Measurements from ENCODE around the gene GALNT15.

GALNT15 gene

DNA sequence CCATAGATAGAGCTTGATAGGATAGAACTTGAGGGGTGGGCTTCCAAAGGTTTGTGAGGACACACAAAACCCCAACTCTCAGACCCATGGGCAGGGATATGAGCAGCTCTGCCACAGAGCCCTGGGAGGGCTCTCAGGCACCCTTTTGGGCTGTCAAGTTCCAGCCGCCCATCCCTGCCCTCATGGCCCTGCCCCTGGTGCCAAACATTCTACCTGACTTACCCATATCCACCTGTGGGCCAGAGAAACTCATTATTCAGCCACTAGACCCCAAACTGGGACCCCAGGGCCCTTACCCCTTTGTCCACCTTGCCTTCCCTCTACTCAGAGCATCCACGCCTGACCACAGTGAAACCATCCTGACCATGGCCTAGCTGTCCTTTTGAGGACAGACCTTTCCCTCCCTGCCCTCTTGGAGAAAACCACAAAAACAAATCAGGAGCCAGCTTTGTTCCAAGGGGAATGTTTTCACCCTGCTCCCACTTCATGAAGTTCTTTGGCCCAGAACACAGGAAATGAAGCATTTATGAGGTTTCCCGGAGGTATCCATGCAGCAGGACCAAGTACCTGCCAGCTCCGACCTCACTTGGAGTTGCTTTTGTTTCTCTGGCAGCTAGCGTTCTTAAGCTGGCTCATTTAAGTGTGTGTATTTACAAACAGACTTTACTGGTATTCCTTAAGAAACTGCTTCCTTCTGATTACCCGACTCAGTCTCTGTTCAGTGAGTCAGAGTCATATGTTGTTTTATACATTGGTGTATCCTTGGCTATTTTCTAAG lies 34.2 kb upstream of the GALNT15 start:
- no peaks in the 10 kb centered on the region for H3K36me3 ChIP-seq (ENCODE audit: control insufficient read depth in 2 of 2, insufficient read depth in 2 of 2, low read length in 2 of 2)
- H3K27me3 ChIP-seq (ENCODE audit: control insufficient read depth in 1 of 2, insufficient read depth in 2 of 2, low read length in 2 of 2), result no peaks in the 10 kb centered on the region
- peaks cover 5% of the 10 kb centered on the region for H3K4me1 ChIP-seq (ENCODE audit: control insufficient read depth, insufficient read depth, low read length)
- H3K4me3 ChIP-seq (ENCODE audit: low read length in 2 of 2), result no peak overlapping the region
- peaks cover 5 to 9% of the 10 kb centered on the region in 2 donors for H3K9me3 ChIP-seq (ENCODE audit: control insufficient read depth in 2 of 2, low read length in 2 of 2)
- H3K9ac ChIP-seq (ENCODE audit: low read length in 2 of 2), result no peak overlapping the region
- peak overlapping the region; percentile 18 for H3K27ac ChIP-seq (ENCODE audit: low read length)

DNA sequence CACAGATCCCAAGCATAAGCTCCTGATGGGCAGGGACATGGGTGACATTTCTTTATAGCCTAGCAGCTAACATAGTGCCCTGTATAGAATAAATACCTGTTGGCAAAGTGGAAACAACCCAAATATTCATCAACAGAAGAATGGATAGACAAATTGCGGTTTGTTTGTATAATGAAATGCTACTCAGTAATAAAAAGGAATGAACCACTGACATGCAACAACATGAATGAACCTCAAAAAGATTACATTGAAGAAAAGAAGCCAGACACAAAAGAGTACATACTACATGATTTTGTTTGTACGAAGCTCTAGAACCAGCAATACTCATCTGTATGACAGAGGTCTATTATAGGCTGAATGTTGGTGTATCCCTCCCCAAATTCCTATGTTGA lies 33.6 kb upstream of the GALNT15 start:
- H3K27ac ChIP-seq (ENCODE audit: low read length), result no peak overlapping the region
- H3K4me1 ChIP-seq (ENCODE audit: control insufficient read depth, insufficient read depth, low read length), result peaks cover 5% of the 10 kb centered on the region
- H3K9ac ChIP-seq (ENCODE audit: low read length in 2 of 2), result no peak overlapping the region

DNA sequence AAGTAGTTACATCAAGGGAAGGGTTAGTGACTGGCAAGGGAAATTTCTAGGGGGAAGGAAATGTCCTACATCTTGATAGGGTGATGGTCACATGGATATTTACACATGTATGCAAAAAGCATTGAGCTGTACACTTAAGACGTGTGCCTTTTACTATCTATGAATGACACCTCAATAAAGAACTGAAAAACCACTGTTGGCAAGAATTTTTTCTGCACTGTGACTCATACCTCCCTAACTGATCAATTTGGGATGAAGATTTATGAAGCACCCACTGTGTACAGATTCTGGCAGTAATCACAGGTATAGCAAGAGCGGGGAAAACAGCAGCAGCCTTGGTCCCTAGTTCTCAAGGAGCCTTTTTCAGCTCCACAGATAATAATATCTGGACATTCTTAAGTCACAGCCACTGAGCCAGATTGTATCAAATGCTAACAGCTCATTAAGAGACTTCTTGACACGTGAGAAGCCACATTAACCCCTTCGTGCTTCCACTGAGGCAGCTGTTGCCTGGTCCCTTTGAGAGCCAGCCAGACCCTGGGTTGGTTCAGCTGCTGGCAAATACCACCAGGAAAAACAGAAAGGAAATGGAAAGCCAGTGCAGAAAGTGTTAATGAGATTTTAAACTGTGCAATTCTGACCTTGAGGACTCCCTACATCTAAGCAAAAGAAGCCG lies 32.0 kb upstream of the GALNT15 start:
- Histone ChIP-seq H3K27ac (ENCODE audit: low read length) (no peak overlapping the region), H3K4me1 (ENCODE audit: control insufficient read depth, insufficient read depth, low read length) (peaks cover 5% of the 10 kb centered on the region), H3K36me3 (ENCODE audit: control insufficient read depth in 2 of 2, insufficient read depth in 2 of 2, low read length in 2 of 2) (no peaks in the 10 kb centered on the region), H3K4me3 (ENCODE audit: low read length in 2 of 2) (no peak overlapping the region), H3K9ac (ENCODE audit: low read length in 2 of 2) (no peak overlapping the region), H3K27me3 (ENCODE audit: control insufficient read depth in 1 of 2, insufficient read depth in 2 of 2, low read length in 2 of 2) (no peaks in the 10 kb centered on the region), H3K9me3 (ENCODE audit: control insufficient read depth in 2 of 2, low read length in 2 of 2) (peaks cover under 1 to 4% of the 10 kb centered on the region in 2 donors)

More for the DNA sequence above, 33.6 kb upstream of the GALNT15 start:
- Histone ChIP-seq H3K36me3 (ENCODE audit: control insufficient read depth in 2 of 2, insufficient read depth in 2 of 2, low read length in 2 of 2) (no peaks in the 10 kb centered on the region), H3K9me3 (ENCODE audit: control insufficient read depth in 2 of 2, low read length in 2 of 2) (peaks cover 5 to 9% of the 10 kb centered on the region in 2 donors), H3K4me3 (ENCODE audit: low read length in 2 of 2) (no peak overlapping the region), H3K27me3 (ENCODE audit: control insufficient read depth in 1 of 2, insufficient read depth in 2 of 2, low read length in 2 of 2) (no peaks in the 10 kb centered on the region)

DNA sequence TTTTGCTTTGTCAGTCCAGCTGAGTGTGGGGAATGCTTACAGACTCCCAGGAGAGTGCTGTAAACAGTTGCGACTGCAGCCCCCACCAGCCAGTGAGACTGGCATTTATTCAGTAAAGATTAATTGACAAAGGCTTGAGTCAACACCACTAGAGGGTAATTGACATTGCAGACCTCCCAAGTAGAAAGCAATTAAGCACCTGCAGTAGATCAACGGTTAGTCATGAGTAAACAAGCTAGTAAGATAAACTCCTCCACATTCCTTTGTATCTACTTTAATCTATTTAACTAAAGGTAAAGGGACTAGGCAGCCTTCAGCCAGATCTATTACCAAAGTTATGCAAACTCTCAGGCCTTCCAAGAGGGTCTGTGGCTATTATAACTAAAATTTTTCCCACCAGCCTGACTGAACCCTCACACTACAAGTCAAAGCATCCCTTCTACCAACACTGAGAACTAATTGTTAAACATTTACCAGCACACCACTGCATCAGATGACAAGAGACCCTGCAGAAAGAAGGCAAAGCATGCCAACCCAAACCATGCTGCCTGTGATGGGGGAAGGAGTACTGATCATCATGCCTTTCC lies 30.5 kb upstream of the GALNT15 start:
- Histone ChIP-seq H3K27ac (ENCODE audit: low read length) (no peak overlapping the region), H3K9me3 (ENCODE audit: control insufficient read depth in 2 of 2, low read length in 2 of 2) (peaks cover 0 to 3% of the 10 kb centered on the region in 2 donors), H3K27me3 (ENCODE audit: control insufficient read depth in 1 of 2, insufficient read depth in 2 of 2, low read length in 2 of 2) (no peaks in the 10 kb centered on the region), H3K4me3 (ENCODE audit: low read length in 2 of 2) (no peak overlapping the region), H3K4me1 (ENCODE audit: control insufficient read depth, insufficient read depth, low read length) (peaks cover 13% of the 10 kb centered on the region), H3K9ac (ENCODE audit: low read length in 2 of 2) (no peak overlapping the region), H3K36me3 (ENCODE audit: control insufficient read depth in 2 of 2, insufficient read depth in 2 of 2, low read length in 2 of 2) (no peaks in the 10 kb centered on the region)

DNA sequence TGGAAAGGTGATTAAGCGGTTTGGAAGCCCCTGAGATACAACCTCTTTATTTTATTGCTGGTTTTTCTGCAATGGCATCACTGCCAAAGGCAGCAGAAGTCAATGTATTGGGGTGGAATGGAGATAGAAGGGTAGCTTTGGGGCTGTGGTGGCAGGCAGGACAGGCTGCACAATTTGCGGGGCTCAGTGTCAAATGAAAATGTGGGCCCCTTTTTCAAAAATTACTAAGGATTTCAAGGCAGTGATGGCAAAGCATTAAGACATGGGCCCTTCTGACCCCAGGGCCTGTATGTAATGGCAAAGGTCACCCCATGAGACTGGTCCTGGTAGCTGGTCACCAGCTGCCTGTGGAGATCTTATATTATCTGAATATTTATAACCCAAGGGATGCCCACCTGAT lies 29.3 kb upstream of the GALNT15 start:
- H3K27ac ChIP-seq (ENCODE audit: low read length), result no peak overlapping the region

DNA sequence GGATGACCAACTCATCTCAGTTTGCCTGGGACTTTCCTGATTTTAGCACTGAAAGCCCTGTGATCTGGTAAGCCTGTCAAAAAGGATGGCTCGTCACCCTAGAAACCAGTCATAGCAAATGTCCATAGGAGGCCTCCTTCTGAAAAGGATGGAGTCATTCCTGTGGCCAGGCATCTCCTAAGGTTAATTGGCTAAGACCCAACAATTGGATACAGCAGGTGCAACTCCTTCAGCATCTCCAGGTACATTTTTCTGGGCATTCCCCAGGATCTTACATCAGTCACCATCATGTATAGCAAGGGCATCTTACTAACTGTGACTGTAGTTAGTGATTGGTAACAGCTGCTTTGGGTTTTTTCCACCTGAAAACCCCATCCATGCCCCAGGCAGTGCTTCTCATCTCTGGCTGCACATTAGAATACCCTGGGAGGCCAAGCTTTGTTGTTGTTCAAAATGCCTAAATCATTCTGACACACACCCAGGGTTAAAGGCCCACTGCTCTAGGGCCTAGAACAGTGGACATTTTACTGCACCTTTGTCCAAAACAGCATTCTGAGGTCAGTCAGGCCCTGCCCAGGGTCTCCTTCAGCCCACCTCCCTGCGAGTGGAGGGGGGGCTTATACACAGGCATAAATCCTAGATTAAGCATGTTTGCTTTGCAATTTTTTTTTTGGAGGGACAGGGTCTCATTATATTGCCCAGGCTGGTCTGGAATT lies 28.3 kb upstream of the GALNT15 start:
- H3K4me3 ChIP-seq (ENCODE audit: low read length in 2 of 2), result no peak overlapping the region
- no peaks in the 10 kb centered on the region for H3K36me3 ChIP-seq (ENCODE audit: control insufficient read depth in 2 of 2, insufficient read depth in 2 of 2, low read length in 2 of 2)
- peaks cover 11% of the 10 kb centered on the region for H3K4me1 ChIP-seq (ENCODE audit: control insufficient read depth, insufficient read depth, low read length)
- H3K27me3 ChIP-seq (ENCODE audit: control insufficient read depth in 1 of 2, insufficient read depth in 2 of 2, low read length in 2 of 2), result no peaks in the 10 kb centered on the region
- no peak overlapping the region for H3K27ac ChIP-seq (ENCODE audit: low read length)
- peaks cover 0 to 3% of the 10 kb centered on the region in 2 donors for H3K9me3 ChIP-seq (ENCODE audit: control insufficient read depth in 2 of 2, low read length in 2 of 2)
- H3K9ac ChIP-seq (ENCODE audit: low read length in 2 of 2), result no peak overlapping the region

More for the DNA sequence above, 29.3 kb upstream of the GALNT15 start:
- no peaks in the 10 kb centered on the region for H3K36me3 ChIP-seq (ENCODE audit: control insufficient read depth in 2 of 2, insufficient read depth in 2 of 2, low read length in 2 of 2)
- no peak overlapping the region for H3K4me3 ChIP-seq (ENCODE audit: low read length in 2 of 2)
- peaks cover 13% of the 10 kb centered on the region for H3K4me1 ChIP-seq (ENCODE audit: control insufficient read depth, insufficient read depth, low read length)
- no peaks in the 10 kb centered on the region for H3K27me3 ChIP-seq (ENCODE audit: control insufficient read depth in 1 of 2, insufficient read depth in 2 of 2, low read length in 2 of 2)
- H3K9ac ChIP-seq (ENCODE audit: low read length in 2 of 2), result no peak overlapping the region
- H3K9me3 ChIP-seq (ENCODE audit: control insufficient read depth in 2 of 2, low read length in 2 of 2), result peaks cover 0 to 3% of the 10 kb centered on the region in 2 donors

DNA sequence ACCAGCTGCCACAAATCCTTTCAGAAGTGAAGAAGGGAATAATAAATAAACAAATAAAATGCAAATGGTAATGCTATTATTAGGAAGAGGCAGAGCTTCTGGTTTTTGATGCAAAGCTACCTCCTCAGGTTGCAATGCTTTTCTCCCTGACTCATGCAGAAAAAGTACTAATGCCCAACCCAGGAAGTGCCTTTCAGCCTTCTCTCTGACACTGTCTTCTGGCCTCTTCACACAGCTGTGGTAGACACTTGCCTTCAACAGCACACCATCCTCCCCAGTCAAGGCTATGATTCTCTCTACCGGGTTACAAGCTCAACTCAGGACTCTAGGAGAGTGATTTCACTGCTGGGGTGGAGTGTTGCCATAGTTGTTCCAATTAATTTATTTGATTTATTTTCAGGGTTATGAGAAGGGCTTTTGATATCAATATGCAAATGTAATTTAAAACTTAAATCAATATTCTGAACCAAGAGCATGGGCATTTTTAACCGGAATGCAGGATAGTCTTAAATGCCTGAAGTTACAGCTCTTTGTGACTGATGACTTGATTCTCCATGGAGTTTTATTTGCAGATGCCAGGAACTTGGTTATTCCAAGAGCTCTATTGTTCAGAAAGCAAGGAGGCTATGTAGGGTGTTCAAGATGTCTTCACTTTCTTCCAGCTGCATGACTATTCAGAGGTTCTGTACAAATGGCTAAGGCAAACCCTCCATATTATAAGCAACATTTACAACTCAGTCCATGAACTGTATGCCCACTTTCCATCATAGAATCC lies 27.1 kb upstream of the GALNT15 start:
- Histone ChIP-seq H3K27me3 (ENCODE audit: control insufficient read depth in 1 of 2, insufficient read depth in 2 of 2, low read length in 2 of 2) (no peaks in the 10 kb centered on the region), H3K9ac (ENCODE audit: low read length in 2 of 2) (no peak overlapping the region), H3K27ac (ENCODE audit: low read length) (peak overlapping the region; percentile 37), H3K36me3 (ENCODE audit: control insufficient read depth in 2 of 2, insufficient read depth in 2 of 2, low read length in 2 of 2) (no peaks in the 10 kb centered on the region), H3K4me1 (ENCODE audit: control insufficient read depth, insufficient read depth, low read length) (peaks cover 13% of the 10 kb centered on the region), H3K9me3 (ENCODE audit: control insufficient read depth in 2 of 2, low read length in 2 of 2) (peaks cover 0 to 3% of the 10 kb centered on the region in 2 donors), H3K4me3 (ENCODE audit: low read length in 2 of 2) (no peak overlapping the region)

DNA sequence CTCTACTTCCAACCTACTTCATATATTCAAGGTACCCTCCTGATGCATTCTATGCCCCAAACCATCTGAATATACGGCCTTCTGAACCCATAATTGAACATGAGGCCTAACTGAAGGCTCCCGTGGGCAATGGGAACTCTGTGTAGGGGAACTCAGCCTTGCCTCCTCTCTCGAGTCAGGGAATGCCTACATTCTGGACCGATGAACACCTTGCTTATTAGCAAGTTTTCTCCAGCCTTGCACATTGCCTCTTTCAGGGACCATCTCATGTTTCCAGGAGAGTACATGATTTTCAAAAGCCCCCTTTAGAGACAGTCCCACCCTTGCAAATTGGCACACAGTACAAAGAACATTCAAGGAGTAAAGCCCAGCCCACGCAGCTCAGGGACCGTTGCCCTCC lies 26.3 kb upstream of the GALNT15 start:
- H3K36me3 ChIP-seq (ENCODE audit: control insufficient read depth in 2 of 2, insufficient read depth in 2 of 2, low read length in 2 of 2), result no peaks in the 10 kb centered on the region
- peak overlapping the region in 1 of 2 donors; percentile 19 for H3K4me3 ChIP-seq (ENCODE audit: low read length in 2 of 2)
- peaks cover 13% of the 10 kb centered on the region for H3K4me1 ChIP-seq (ENCODE audit: control insufficient read depth, insufficient read depth, low read length)
- peaks cover 0 to 3% of the 10 kb centered on the region in 2 donors for H3K9me3 ChIP-seq (ENCODE audit: control insufficient read depth in 2 of 2, low read length in 2 of 2)
- peak overlapping the region; percentile 37 for H3K27ac ChIP-seq (ENCODE audit: low read length)
- no peaks in the 10 kb centered on the region for H3K27me3 ChIP-seq (ENCODE audit: control insufficient read depth in 1 of 2, insufficient read depth in 2 of 2, low read length in 2 of 2)
- H3K9ac ChIP-seq (ENCODE audit: low read length in 2 of 2), result no peak overlapping the region

DNA sequence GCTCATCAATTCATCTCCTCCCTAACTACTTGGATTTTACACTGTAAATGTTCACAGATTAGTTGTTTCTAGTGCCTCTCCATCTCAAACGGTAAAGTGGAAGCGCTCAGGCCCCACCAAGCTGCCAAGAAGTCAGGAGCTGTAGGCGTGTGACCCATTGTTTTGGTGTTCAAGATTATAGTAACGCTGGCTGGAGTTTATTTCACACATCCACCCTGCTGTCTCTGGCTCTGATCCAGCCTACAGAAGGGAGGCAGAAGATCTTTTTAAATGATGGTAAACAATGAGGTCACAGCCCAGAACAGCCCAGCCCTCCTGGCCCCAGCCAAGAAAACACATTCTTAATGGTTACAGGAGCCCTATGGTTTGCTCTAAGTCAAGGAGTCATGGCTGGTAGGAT lies 25.7 kb upstream of the GALNT15 start:
- Histone ChIP-seq H3K36me3 (ENCODE audit: control insufficient read depth in 2 of 2, insufficient read depth in 2 of 2, low read length in 2 of 2) (no peaks in the 10 kb centered on the region), H3K9me3 (ENCODE audit: control insufficient read depth in 2 of 2, low read length in 2 of 2) (peaks cover 2 to 3% of the 10 kb centered on the region in 2 donors), H3K4me1 (ENCODE audit: control insufficient read depth, insufficient read depth, low read length) (peaks cover 13% of the 10 kb centered on the region), H3K27me3 (ENCODE audit: control insufficient read depth in 1 of 2, insufficient read depth in 2 of 2, low read length in 2 of 2) (no peaks in the 10 kb centered on the region), H3K9ac (ENCODE audit: low read length in 2 of 2) (no peak overlapping the region), H3K27ac (ENCODE audit: low read length) (peak overlapping the region; percentile 37), H3K4me3 (ENCODE audit: low read length in 2 of 2) (peak overlapping the region; percentile 19 to 29)

DNA sequence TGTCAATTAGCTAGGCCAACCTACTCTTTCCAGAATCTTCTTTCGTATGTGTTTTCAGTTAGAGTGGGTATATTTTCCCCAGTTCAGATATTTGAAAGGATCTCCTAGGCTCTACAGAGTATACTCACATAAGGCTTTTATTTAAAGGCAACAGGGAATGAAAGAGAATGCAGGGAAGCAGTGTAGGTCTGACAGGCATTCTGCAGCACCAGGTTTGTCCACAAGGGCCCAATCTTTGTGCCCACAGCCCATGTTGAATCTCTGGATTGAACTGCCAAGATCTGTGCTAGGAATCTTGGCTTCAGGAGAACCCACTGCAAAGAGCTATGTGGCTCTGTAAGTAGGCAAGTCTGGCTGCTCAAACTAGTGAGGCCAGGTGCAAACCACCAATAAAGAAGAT lies 24.2 kb upstream of the GALNT15 start:
- Histone ChIP-seq H3K4me3 (ENCODE audit: low read length in 2 of 2) (no peak overlapping the region), H3K9me3 (ENCODE audit: control insufficient read depth in 2 of 2, low read length in 2 of 2) (peaks cover 0 to 2% of the 10 kb centered on the region in 2 donors), H3K9ac (ENCODE audit: low read length in 2 of 2) (no peak overlapping the region), H3K27me3 (ENCODE audit: control insufficient read depth in 1 of 2, insufficient read depth in 2 of 2, low read length in 2 of 2) (no peaks in the 10 kb centered on the region), H3K36me3 (ENCODE audit: control insufficient read depth in 2 of 2, insufficient read depth in 2 of 2, low read length in 2 of 2) (no peaks in the 10 kb centered on the region), H3K4me1 (ENCODE audit: control insufficient read depth, insufficient read depth, low read length) (peaks cover 13% of the 10 kb centered on the region), H3K27ac (ENCODE audit: low read length) (no peak overlapping the region)
